GM21576 (cell line): ENCODE data around the gene TPH2.

Experiments used
- ATAC-seq: cut with Tn5 transposase; IDR thresholded peaks from one replicate; pipeline ENCODE4 v1.9.1; 2021; ENCODE audit warnings: mild to moderate bottlenecking, moderate library complexity; ENCODE audit not compliant: unreplicated experiment

TPH2 gene

GRCh38 chr12:72030277-72030676 lies 91.6 kb downstream of the TPH2 start:
- no peak for ATAC-seq

GRCh38 chr12:72031066-72031465 lies 92.4 kb downstream of the TPH2 start:
- no peak for ATAC-seq

- no peak for ATAC-seq
Observed at GRCh38 chr12:72033991-72034390, 95.3 kb downstream of the TPH2 start.

- no peak for ATAC-seq
Observed at GRCh38 chr12:72035625-72036024, 97.0 kb downstream of the TPH2 start.

GRCh38 chr12:72036393-72036792 lies 97.7 kb downstream of the TPH2 start:
- ATAC-seq: no peak

- ATAC-seq: no peak
Observed at GRCh38 chr12:72037006-72037795, 98.6 kb downstream of the TPH2 start.

GRCh38 chr12:72041811-72042210 lies 103.2 kb downstream of the TPH2 start:
- ATAC-seq: no peak

GRCh38 chr12:72053604-72054003 lies 115.0 kb downstream of the TPH2 start:
- no peak for ATAC-seq

GRCh38 chr12:72054511-72054910 lies 115.9 kb downstream of the TPH2 start:
- no peak for ATAC-seq

GRCh38 chr12:72057330-72057914 lies 118.8 kb downstream of the TPH2 start:
- ATAC-seq: no peak

- no peak for ATAC-seq
Observed at GRCh38 chr12:72063073-72063472, 124.4 kb downstream of the TPH2 start.

- no peak for ATAC-seq
Observed at GRCh38 chr12:72071030-72071429, 132.4 kb downstream of the TPH2 start.

GRCh38 chr12:72072592-72073212 lies 134.1 kb downstream of the TPH2 start:
- no peak for ATAC-seq

- ATAC-seq: no peak
Observed at GRCh38 chr12:72074065-72074464, 135.4 kb downstream of the TPH2 start.

- ATAC-seq: no peak
Observed at GRCh38 chr12:72074956-72075355, 136.3 kb downstream of the TPH2 start.

GRCh38 chr12:72075401-72075800 lies 136.8 kb downstream of the TPH2 start:
- ATAC-seq: no peak

- ATAC-seq: no peak
Observed at GRCh38 chr12:72075891-72076557, 137.4 kb downstream of the TPH2 start.

GRCh38 chr12:72076558-72076915 lies 137.9 kb downstream of the TPH2 start:
- ATAC-seq: no peak

- ATAC-seq: no peak
Observed at GRCh38 chr12:72077111-72077820, 138.6 kb downstream of the TPH2 start.

- no peak for ATAC-seq
Observed at GRCh38 chr12:72081777-72082176, 143.1 kb downstream of the TPH2 start.
